Measurements from ENCODE around the gene NCAM1.

Gene NCAM1

DNA sequence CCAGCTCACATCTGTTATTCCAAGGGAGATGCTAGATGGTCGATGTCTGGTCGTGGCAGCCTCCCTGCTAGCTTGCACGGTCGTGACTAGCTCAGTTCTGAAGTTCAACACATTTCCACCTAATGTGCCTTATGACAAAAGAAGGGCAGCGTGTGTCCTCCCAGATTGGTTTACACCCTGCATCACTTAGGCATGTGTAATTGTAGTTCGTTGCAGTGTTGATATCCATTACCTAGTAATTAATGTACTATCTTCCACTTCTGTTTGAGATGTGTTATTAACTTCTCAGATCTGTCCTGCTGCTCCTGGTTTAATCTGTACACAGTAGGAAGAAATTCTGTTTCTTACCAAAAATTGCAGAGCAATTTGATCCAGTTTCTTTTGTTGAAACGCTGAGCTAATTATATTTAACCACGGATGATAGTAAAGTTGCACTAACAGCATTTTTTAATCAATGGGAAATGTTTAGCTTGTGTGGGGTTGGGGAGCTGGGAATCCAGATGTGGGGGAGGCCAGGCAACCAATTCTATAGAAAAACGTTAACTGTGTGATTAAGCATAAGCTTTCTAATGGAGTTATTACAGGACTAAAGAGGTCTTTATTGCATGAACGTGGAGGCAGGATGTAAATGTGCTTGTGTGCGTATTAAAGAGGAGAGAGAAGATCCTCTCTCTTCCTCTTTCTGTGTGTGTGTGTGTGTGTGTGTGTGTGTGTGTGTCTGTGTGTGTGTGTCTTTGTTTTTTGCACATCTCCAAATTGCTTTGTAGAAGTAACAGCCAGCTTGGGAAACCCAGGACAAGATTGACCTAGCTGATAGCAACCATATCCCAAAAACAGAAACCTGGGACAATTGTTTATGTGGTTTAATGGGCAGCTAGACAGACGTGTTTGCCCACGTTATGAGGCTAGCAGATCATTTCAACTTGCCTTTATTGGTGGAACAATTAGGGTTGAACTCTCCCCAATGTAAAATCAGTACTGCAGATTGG is 207.4 kb downstream of the NCAM1 start:
- DNase-seq (ENCODE audit: low spot score): no peak

DNA sequence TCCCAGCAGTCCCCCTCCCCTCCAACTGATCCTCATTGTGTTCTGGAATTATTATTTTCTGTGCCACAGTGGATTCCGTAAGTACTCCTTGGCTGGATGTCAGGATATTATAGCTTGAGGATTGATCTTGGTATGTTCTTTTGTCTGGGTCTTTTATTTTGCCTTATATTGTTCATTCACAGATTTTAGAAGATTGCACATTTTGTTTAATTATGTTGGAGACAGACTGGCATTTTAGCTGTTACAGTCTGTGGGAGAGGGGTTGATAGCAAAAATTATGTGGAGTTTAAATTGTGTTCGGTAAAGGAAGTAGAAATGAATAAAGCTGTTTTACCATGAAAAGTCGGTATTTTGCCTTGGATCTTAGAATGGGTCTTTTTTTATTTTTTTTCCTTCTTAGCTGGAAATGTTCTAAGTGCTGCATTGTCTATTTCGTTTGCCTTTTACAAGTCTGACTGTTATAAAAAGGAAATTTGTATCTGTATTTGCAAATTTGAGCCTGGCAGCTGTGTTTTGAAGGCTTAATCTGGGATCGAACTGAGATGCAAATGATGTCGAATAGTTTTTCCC is 211.2 kb downstream of the NCAM1 start:
- DNase-seq (ENCODE audit: low spot score): no peak

DNA sequence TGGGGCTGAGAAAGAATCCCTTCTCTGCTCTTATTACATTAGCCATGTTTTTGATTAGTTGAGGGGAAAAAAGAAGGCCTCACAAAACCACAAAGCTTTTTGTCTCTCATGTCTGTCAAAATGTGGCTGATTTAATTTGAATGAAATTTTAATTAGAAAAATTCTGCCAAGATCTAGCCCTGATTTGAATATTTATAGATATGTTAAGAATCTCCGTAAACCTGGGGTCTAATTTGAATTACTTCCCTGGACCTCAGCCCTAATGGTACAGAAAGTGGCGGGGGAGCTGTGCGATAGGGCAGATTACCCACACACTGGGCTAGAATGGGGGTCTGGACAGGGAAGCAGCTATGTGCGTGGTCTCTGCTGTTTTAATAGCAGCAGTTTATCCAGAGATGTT is 211.9 kb downstream of the NCAM1 start:
- no peak for DNase-seq (ENCODE audit: low spot score)

DNA sequence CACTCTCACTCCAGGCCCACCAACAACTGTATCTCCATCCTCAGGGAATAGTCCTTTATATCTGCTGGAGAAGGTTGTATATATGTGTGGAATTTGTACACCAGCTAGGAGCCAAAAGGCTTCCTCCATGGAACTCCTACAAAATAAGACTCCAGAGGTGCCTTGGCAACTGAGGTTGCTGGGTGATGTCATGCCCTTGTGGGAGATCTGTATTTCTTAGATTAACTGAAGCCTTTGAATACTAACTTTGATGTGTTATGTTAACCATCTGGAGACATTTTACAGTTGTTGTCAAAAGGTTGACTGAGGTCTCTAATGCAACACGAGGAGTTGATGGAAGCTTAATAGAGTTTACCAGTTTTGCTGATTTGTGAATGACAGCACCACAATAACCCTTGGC is 213.7 kb downstream of the NCAM1 start:
- DNase-seq (ENCODE audit: low spot score): no peak

DNA sequence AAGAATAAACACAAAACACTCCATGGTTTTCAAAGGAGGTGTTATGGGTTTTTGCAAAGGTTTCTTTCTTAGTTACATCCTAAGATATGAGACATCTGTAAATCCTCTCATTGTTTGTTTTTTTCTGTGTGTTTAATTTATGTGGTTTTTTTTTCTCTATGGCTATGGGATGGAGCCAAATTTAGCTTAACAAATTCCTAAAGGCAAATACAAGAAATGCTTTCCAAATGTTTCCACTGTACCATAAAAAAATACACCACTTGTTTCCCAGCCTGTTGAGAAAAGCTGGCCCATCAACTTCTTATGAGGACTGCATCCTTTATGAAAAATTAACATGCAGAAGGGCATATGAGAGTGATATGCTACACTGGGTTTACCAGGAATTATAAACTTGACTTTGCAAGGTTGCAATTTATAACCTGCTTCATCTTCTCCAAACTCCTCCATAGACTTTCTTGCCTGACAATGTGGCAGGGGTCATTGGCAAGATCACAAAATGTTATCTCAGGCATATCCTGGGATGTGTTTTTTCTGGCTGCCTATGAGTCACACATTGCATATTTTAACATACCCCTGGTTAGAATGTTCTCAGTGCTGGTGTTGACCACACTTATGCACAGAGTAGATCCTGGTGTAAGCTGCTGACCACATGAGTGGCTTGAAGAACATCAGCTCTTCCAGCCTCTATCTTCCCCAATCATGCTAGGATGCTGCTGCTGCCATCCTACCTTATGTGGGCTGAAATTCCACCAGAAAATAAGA is 215.6 kb downstream of the NCAM1 start:
- no peak for DNase-seq (ENCODE audit: low spot score)

DNA sequence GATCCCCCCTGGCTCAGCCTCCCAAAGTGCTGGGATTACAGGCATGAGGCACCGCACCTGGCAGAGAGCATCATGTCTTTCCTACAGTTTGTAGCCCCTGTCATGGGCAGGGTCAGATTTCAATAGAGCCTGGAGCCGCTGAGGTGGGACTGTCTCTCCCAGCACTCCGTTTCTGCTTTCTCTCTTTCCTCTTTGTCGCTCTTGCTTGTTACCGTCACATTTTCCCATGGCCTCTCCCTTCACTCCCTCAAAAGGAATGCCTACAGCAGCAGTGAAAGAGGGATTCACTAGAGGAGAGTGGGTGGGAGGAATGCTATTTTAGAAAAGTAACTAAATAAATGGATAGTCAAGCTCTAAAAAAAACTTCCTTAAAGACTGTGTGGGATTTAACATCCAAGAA is 216.5 kb downstream of the NCAM1 start:
- no peak for DNase-seq (ENCODE audit: low spot score)

DNA sequence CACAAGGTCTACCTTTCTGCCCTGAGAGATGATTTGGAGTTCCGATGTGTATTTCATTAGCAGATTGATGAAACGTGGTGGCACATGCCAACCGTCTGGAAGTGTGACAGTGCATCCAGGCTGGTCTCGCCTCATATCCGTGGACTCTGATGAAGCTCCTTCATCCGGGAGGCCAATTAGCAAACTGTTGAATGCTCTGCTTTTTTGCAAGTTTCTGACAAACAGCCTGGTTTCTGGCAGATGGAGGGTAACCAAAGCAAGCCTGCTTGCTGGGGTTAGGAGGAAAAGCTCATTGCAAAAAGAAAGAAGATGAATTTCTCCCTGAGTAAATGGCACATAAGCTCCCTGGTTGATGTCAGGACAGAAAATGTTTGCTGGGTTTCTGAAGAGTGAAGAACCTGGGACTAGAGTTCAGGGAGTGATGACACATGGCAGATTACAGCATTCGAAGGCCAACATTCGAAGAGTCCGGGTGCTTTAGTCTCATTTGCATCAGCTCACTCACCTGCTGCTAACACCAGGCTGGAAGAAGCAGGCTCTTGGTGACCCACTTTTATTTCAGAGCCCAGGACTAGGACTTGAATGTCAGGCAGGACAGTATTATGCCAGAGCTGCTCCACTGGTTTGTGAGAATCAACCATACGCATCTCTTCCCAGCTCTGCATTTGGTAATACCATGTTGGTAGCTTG is 217.3 kb downstream of the NCAM1 start:
- DNase-seq (ENCODE audit: low spot score): no peak

DNA sequence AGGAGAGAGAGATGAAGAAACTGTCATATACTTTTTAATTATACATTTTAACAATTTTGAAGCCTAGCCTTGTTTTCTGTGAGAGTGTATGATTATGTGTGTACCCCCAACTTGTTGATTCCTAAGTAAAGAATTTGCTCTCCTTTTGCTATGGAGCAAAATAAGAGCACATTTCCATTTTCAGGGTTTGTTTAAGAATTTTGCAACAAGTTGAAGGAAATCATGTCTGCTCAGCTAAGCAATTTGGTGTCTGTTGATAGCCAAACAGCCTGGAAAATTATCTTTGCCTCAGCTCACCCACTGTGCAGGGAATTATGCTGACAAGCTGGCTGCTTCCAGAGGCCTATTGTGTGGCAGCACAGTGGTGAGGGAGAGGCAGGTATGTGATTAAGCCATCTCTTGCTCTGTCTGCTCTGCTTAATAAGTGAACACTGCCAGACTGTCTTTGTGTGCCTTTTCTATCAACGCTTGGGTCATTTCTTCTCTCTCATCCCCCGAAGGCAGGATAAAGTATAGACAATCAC is 218.0 kb downstream of the NCAM1 start:
- no peak for DNase-seq (ENCODE audit: low spot score)

DNA sequence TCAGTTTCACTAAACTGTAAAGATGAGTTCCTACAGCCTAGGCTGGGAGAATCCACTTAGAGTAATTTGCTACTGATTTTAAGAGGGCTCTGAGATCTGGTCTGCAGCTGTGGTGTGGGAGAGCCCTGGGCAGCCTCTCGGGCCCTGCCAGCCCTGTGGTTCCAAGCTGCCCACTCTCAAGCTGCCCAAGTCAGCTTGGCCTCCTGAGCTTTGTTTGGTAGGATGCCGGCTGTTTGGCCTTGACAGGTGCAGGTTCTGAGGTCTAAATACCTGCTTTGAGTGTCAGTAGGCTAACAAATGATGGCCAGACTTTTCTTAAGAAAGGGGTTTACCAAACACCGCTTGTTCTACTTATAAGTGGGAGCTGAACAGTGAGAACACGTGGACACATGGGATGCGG is 219.9 kb downstream of the NCAM1 start:
- no peak for DNase-seq (ENCODE audit: low spot score)

DNA sequence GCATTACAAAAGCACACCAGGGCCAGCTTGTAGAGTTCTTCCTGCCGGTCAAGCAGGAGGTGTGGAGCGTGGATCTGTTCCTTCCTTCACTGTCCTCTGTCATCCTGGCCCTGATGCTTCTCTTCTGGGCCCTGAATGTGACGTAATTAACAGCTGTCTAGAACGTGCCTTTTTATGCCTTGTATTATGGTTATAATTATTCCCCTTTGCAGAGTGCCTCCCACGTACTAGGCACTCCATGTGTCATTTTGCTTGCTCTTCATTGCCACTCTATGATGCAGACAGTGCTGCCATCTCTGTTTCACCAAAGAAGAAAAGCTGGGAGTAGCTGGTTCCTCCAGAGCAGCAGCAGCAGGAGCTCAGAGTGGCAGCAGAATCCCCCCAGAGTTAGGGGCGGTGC is 221.1 kb downstream of the NCAM1 start:
- no peak for DNase-seq (ENCODE audit: low spot score)

DNA sequence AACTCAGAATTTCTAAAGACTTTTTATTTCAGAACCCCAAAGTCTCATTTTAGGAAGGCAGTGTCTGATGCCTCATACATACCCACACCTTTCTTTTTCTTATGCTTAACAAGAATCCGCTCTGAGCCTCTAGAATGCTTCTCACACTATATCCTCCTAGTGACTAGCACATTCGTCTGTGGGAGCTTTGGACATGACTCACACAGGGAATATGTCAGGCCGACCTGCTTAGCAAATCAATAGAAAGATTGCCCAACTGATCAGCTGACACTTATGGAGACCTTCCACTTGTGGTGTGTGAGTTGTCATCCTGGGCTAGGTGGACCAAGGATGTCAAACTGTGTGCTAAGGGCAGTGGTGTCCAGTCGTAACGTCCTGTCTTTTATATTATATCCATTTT is 223.3 kb downstream of the NCAM1 start:
- DNase-seq (ENCODE audit: low spot score): no peak

DNA sequence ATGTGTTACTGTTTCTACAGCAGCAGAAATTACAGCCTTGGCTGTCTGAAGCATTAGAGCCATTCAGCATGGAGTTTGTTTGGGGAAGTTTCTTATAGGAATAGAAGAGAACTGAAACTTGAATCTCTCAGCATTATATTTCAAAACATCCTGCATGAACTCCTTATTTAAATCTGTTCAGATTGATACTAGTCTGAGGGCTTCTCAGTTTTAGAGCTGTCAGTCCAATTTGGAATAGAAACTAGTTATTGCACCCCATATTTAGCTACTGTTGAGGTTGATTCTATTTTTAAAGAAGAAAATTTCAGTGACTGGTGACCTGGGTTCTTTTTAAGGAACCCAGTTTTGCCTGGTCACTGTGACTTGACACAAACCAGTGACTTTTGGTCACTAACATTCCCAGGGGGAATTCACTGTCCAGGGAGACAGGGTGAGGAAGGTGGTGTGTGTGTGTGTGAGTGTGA is 227.2 kb downstream of the NCAM1 start:
- no peak for DNase-seq (ENCODE audit: low spot score)

DNA sequence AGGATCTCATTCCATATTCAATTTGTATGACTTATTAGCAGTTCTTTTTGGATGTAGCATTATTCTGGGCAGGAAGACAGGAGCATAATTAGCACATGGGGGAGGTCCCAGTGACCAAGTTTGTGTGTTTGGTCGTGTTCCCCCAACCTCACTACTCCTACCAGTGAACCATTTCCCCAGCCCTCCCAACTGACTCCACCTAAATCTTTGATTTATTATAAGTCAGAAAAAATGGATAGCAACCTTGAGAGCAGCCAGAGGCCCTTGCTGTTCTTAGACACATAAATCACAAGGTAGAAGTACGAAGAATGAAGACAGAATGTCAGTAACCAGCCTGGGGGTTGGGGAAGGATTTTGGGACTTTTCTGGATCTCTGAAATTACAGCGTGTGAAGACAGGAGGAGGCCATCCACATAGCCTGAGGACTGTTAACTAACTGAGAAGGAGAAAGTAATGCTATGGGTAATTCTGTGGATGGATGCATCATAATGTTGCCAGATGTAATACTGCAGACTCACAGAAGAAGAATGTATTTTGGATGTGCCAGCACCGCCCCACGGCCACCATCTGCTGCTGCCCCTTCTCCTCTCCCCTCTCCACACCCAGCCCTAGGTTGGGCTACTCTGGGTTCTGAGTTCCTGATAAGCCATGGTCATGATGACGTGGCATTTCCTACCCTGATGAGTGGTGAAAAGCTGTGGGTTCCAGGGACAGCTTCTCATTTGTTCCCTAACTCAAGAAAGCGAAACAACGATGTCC is 228.9 kb downstream of the NCAM1 start:
- DNase-seq (ENCODE audit: low spot score): no peak

DNA sequence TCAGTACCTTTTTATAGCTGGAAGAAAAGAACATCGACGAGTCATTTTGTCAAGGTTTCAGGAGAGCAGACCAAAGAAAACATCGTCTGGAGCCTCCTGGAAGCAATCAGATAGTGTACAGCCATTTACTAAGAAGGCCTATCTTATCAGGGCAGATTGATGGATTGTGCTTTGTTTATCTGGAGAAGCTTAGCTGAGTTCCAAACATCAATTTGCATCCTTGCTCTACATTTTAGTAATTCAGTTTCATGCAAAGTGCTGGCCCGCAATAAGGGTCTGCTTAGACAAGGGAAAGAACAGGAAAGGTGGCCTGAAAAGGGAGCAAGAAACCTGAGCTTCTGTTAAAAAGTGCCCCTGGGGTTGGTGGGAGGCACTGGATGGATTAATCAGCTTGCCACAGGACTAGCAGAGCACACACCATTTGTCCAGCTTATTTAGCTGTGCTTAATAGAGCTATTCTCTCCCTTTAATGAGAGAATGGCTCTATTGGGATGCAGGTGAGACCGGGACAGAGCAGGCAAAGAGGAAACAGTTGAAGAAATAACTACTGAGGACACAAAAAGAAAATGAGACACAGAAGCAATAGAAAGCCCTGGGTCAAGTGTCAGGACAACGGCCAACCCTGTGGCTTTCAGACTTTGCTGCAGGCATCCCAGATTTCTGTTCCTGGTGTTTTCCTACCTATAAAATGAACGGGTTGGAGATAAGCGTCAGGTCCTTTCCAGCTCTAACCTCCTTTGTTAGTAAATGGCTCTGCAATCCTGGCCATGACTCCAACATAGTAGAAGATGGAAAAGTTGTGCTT is 231.1 kb downstream of the NCAM1 start:
- DNase-seq (ENCODE audit: low spot score): no peak

DNA sequence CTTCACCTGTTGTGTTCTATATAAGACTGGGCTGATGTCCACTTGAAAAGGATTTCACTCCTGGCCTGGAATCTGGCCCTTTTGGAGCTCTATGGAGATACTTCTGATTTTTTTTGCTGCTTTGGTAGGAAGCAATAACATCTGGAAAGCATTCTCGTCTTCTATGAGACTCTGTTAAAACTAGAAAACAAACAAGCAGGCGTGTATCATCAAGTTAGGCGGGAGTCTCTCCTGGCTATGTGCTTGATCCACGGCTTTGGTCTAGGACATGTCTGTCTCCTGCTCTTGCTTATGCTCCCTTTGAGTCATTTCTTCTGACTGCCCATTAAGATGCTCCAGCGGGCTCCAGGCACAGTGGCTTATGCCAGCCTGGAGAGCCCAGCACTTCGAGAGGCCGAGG is 231.8 kb downstream of the NCAM1 start:
- DNase-seq (ENCODE audit: low spot score): no peak

DNA sequence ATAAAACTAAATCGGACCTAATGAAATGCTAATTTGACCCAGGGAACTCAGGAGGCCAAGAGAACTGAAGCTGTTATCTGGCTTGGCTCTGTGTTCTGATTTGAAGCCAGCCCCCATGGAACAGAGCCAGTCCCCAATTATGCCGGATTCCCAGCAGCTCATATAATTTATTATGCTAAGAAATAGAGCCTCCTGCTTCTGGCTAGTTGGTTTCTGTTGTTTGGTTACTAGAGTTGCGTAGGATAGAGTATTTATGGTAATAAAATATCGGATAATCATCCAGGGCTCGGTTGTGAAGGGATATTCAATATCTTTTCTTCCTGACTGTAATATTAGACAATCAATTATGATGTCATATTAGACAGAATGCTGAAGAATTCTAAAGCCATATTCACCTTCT is 232.7 kb downstream of the NCAM1 start:
- no peak for DNase-seq (ENCODE audit: low spot score)

DNA sequence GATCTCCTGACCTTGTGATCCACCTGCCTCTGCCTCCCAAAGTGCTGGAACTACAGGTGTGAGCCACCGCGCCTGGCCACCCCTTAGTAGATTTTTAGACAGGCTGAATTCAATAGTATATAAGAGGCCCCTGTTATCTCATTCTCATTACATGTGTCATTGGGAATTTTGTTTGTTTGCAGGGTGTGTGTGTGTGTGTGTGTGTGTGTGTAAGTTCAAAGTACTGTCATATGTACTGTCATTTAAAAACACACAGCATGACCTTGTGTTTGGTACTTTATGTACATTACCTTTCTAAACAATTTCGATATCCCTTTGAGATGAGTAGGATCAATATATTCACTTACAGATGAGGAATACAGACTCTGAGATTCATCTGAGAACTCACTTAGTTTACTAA is 234.5 kb downstream of the NCAM1 start:
- no peak for DNase-seq (ENCODE audit: low spot score)

DNA sequence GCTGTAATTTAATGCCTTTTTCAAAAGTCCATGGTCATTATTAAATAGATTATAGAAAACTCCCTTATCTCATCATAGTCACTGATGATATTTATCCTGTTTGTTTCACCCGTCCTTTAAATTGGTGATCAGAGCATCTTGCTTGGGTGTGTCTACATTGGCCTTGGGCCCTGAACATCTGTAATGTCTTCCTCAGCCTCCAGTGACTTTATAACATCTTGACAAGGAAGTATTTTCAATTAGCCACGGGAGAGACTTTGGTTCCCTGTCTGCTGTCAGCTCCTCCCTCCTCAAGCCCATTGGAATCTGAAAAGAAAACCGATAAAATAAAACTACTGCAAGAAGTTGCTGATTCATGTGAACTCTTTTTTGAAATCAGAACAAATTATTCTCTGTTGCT is 236.2 kb downstream of the NCAM1 start:
- no peak for DNase-seq (ENCODE audit: low spot score)

DNA sequence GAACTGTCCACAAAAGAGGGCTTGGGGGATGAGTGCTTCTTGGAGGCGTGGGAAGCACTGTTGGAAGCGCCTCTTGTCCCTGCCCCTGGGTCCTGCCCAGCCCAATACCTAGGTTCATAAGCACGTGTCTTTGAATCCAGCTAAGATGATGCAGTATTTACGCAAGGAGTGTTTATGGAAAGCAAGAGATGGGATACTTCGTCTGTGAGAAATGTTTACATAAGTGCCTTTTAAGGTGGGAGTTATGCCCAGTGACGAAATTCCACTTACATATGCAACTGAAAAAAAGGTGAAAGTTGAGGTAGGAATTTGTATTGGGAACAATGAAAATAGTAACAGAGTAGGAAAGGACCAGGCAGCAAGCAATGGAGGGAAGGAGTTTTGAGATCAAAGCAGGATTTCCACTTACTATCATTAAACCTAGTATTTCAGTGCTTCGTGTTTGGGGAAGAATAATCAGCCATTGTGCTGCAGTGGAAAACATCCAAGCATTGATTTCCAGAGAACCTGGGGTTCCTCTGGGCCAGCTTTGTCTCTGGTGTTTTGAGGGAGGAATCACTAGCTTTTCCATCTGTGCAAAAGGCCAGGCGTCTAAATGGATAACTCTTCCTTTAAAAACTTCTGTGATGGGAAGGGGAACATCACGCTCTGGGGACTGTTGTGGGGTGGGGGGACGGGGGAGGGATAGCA is 237.9 kb downstream of the NCAM1 start:
- no peak for DNase-seq (ENCODE audit: low spot score)

DNA sequence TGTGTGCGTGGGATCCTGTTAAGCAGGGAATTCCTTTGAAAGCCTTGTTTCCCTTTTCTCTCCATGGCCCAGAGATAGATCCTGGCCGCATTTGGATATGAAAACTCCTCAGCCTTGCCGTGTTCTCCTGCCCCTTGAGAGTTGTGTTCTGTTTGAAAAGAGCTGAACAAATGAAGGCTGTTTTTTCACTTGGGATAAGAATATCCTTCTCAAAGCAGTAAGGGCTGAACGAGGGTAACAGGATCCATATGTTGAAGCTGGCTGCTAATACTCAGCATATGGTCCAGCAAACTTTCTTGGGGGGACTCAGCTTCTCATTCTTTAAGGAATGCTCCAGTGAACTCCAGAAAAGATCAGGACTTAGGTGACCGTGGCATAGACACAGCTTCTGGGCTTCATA is 238.6 kb downstream of the NCAM1 start:
- DNase-seq (ENCODE audit: low spot score): no peak

All from NAMALWA (cell line).